Heart right ventricle (tissue), 16 donors: Measurements from ENCODE around the gene CDADC1. TPM values are rescaled to one million over a fixed set of nuclear protein-coding genes. Genes with fewer than 3 reads are reported as not detected.

Source experiments
- ATAC-seq, 8 donors: fragments of 200-7000 bp; cut with Tn5 transposase; one replicate each; pipeline ENCODE4 v1.9.1; 2020; ENCODE audit warnings: mild to moderate bottlenecking in 8 of 8, moderate library complexity in 8 of 8, moderate number of reproducible peaks in 1 of 8
- DNase-seq, 2 donors: peaks; one replicate each; pipeline ENCODE4 v3.0.0-alpha.2; 2020
- H3K27ac ChIP-seq, 10 donors: fragments of 200-600 bp; sonication (generic) in 2 of 10; one replicate each; pipeline versions ENCODE4 v1.5.0 to v1.8.0; 2020 to 2022; ENCODE audit warnings: mild to moderate bottlenecking in 3 of 10
- H3K27me3 ChIP-seq, 7 donors: fragments of 200-600 bp; one replicate each; pipeline ENCODE4 v1.8.0; 2021 to 2022; ENCODE audit warnings: mild to moderate bottlenecking in 2 of 7
- H3K36me3 ChIP-seq, 9 donors: fragments of 200-600 bp; sonication (generic) in 1 of 9; one replicate each; pipeline versions ENCODE4 v1.5.0 to v1.8.0; 2020 to 2022; ENCODE audit warnings: mild to moderate bottlenecking in 2 of 9
- H3K4me1 ChIP-seq, 9 donors: fragments of 200-600 bp; sonication (generic) in 1 of 9; one replicate each; pipeline versions ENCODE4 v1.5.0 to v1.8.0; 2020 to 2022; ENCODE audit warnings: mild to moderate bottlenecking in 4 of 9
- H3K4me3 ChIP-seq, 10 donors: fragments of 200-600 bp; sonication (generic) in 2 of 10; one replicate each; pipeline versions ENCODE4 v1.5.0 to v1.8.0; 2020 to 2022; ENCODE audit warnings: mild to moderate bottlenecking in 7 of 10, moderate library complexity in 2 of 10
- H3K9me3 ChIP-seq, 11 donors: fragments of 200-600 bp in 10 of 11; sonication (generic) in 2 of 11; one replicate each; pipeline versions ENCODE4 v1.5.0 to v1.8.0; 2013 to 2022; ENCODE audit warnings: mild to moderate bottlenecking in 2 of 11, control low read depth in 1 of 11, moderate library complexity in 1 of 11
- WGBS, 2 donors: extraction: QIAGEN DNeasy Blood & Tissue Kit; methylation state at CpG; one replicate each; pipeline ENCODE4 v1.1.7; 2013; ENCODE audit warnings: inconsistent platforms in 1 of 2; 5-methylcytosine and 5-hydroxymethylcytosine counted together
- intact Hi-C, 10 donors: fragments of 100-400 bp; cut with DNase I; formaldehyde crosslinking; loops; one replicate each; pipeline versions ENCODE4 v1.11.1 to v1.14.2; 2022
- polyA plus RNA-seq, 2 donors: library from polyadenylated mRNA; stranded (reverse); fragments of 200-250 nt; gene quantifications; one replicate each; pipeline ENCODE4 v1.2.3, GENCODE V29; 2013
- total RNA-seq, 10 donors: library from RNA; stranded (reverse); fragmentation: NEBNext Ultra II Directional in 3 of 10; extraction: Animal tissue kit (Norgen Biotek cat#: 25700) in 3 of 10; gene quantifications; one replicate each; pipeline versions ENCODE4 v1.2.1 to v1.2.4, GENCODE V29; 2021 to 2023
- TF ChIP-seq, protein P1 (sequence below), 9 donors: fragments of 200-600 bp; sonication (generic) in 2 of 9; IDR thresholded peaks; one replicate each; pipeline versions ENCODE4 v1.5.0 to v1.8.0; 2021 to 2022; ENCODE audit warnings: antibody characterized with exemption in 9 of 9, mild to moderate bottlenecking in 5 of 9, moderate library complexity in 1 of 9
- donor health status: Arrhythmogenic right ventricular cardiomyopathy.
- donor health status: ischemic (EF 13 %, LVEDD 7.1; RV severe dilation, severe dysfunction).
- donor health status: healthy with polysubstance abuse.
- donor health status: DM: no; HTN: yes; CAD: no.
- donor health status: DM: no; HTN: no; CAD: no.
- donor health status: ischemic (EF 25% LVEDD 6.9; RV normal size, moderate dysfunction).
- donor health status: ischemic (EF 25% LVEDD 5.7; RV mildly dilated, moderate dysfunction).
- donor health status: healthy.
- donor health status: DM: yes; HTN: yes; CAD: no.
- donor health status: Ischemic cardiomyopathy.
- donor health status: ischemic (EF 35%, LVEDD 5.7; RV mildly dilated, moderate dysfunction).
- donor health status: nonischemic (EF 11% LVEDD 7.7; RV severe dilation, severe dysfunction).
- donor health status: DM: yes; HTN: yes; CAD: no.
- donor health status: PGD.
- donor health status: ischemic (EF 29% LVEDD 5.4; RV normal size, mild dysfunction).
- donor health status: nonischemic (EF 23%, LVEDD 6.1; RV moderate dilation, normal function).

The CDADC1 gene
- total and polyA plus RNA-seq, 12 donors: 4.9 to 12.7 (median 8.9) TPM

DNA sequence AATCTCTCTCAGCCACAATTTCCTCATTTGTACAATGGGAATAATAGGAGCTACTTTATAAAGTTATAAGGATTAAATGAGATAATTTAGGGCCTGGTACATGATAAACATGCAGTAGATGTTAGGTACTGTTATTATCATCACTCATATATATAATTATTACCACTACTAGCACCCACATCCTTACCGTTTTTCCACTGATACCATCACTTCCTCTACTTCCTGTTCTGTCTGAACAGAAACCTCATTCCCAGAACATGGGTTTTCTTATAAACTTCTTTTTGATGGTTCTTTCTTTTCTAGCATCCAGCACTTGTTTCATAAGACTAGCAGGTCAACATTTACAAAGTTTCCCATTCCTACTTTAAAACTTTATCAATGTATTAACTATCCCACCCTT lies 6.3 kb downstream of the CDADC1 start:
- intact Hi-C loops: no loop called here
- no peak overlapping the region for H3K27ac ChIP-seq
- H3K9me3 ChIP-seq: no peaks in the 10 kb centered on the region
- DNase-seq (no peak), ATAC-seq (no peak)
- TF ChIP-seq, protein P1, sequence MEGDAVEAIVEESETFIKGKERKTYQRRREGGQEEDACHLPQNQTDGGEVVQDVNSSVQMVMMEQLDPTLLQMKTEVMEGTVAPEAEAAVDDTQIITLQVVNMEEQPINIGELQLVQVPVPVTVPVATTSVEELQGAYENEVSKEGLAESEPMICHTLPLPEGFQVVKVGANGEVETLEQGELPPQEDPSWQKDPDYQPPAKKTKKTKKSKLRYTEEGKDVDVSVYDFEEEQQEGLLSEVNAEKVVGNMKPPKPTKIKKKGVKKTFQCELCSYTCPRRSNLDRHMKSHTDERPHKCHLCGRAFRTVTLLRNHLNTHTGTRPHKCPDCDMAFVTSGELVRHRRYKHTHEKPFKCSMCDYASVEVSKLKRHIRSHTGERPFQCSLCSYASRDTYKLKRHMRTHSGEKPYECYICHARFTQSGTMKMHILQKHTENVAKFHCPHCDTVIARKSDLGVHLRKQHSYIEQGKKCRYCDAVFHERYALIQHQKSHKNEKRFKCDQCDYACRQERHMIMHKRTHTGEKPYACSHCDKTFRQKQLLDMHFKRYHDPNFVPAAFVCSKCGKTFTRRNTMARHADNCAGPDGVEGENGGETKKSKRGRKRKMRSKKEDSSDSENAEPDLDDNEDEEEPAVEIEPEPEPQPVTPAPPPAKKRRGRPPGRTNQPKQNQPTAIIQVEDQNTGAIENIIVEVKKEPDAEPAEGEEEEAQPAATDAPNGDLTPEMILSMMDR (IDR thresholded peaks at IDR 0.05): no peak
- no peak overlapping the region for H3K4me3 ChIP-seq
- WGBS, 2 donors: 42 to 53% methylated on average over 1 of the region's 1 CpG
- H3K36me3 ChIP-seq: peaks cover 0 to 92% (median 8%) of the 10 kb centered on the region in 9 donors
- no peaks in the 10 kb centered on the region for H3K27me3 ChIP-seq
- H3K4me1 ChIP-seq: peaks cover 0 to 38% (median 6%) of the 10 kb centered on the region in 9 donors

DNA sequence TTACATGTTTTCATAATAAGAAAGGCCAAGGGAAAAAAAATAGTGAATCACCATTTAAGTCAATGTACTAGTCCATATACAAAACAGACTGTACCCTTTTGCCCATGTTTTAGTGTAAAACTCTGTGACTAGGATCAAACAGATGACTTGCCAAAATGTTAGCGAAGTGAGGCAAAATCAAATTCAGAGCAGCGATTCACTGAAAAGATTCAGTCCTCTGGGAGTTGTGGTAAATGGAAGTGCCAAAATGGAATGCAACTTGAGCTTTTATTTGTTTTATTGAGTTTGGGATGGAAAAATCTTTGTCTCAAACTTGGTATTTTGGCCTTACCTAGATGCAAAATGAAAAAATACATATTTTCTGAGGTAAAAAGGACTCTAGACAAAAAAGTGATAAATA lies 9.1 kb downstream of the CDADC1 start:
- WGBS, 2 donors: 77 to 86% methylated on average over 2 of the region's 2 CpGs
- intact Hi-C loops: no loop called here
- no peaks in the 10 kb centered on the region for H3K27me3 ChIP-seq
- DNase-seq (no peak), ATAC-seq (no peak)
- H3K4me1 ChIP-seq: peaks cover 0 to 24% (median 0%) of the 10 kb centered on the region in 9 donors
- H3K4me3 ChIP-seq: no peak overlapping the region
- H3K36me3 ChIP-seq: peaks cover 0 to 99% (median 30%) of the 10 kb centered on the region in 9 donors
- peak overlapping the region in 1 of 10 donors; percentile 6 for H3K27ac ChIP-seq
- TF ChIP-seq, protein P1 (IDR thresholded peaks at IDR 0.05): no peak
- no peaks in the 10 kb centered on the region for H3K9me3 ChIP-seq

DNA sequence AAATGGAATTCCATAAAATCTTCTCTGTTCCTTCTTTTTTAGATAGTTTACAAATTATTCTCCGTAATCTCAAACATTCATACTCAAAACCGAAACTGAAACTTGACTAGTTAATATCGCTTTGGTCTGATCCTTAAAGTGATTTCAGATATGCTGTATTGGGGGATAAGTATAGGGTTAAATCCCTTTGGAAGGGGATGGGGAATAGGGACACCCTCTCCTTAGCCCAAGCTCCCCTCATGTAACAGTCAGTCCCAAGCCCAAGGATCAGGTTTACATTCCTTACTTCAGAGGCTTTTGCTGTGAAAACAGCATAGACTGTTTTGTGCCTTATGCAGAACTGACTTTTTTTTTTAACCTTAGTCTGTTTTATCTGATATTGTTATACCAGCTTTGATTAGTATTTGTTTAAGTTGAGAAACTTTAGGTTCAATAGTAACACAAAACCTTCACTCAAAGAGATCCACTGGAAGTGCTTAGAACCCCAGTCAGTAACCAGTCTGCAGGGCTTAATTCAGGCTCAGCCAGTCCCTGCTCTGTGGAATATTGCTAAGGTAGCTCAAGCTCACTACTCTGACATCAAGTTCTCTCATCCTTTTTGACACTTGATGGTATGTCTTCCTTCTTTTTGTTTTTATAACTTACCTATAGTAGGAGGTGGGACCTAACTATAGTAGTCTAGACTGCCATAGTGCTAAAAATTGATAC lies 10.5 kb downstream of the CDADC1 start:
- DNase-seq (no peak), ATAC-seq (no peak)
- H3K27ac ChIP-seq: peak overlapping the region in 3 of 10 donors; percentile 6 to 61 (median 14)
- H3K9me3 ChIP-seq: no peaks in the 10 kb centered on the region
- intact Hi-C loops: no loop called here
- TF ChIP-seq, protein P1 (IDR thresholded peaks at IDR 0.05): no peak
- peaks cover 0 to 100% (median 33%) of the 10 kb centered on the region in 9 donors for H3K36me3 ChIP-seq
- 72 to 81% methylated on average over 3 of the region's 3 CpGs for WGBS, 2 donors
- no peaks in the 10 kb centered on the region for H3K27me3 ChIP-seq
- H3K4me1 ChIP-seq: peaks cover 0 to 13% (median 0%) of the 10 kb centered on the region in 9 donors
- H3K4me3 ChIP-seq: peak overlapping the region in 6 of 10 donors; percentile 14 to 35 (median 21)

DNA sequence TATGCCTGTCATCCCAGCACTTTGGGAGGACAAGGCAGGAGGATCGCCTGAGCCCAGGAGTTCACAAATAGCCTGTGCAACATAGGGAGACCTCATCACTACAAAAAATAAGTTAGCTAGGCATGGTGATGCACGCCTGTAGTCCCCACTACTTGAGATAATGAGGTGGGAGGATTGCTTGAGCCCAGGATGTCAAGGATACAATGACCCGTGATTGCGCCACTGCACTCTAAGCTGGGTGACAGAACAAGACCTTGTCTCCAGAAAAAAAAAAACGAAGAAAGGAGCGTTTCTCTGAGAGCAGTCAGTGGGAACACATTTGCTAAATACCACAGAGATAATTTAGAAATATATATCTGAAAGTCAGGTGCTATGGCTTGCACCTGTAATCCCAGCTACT lies 11.9 kb downstream of the CDADC1 start:
- DNase-seq (no peak), ATAC-seq (no peak)
- 89% methylated on average over 6 of the region's 6 CpGs for WGBS, 2 donors
- Histone ChIP-seq H3K9me3 (no peaks in the 10 kb centered on the region), H3K4me1 (peaks cover 0 to 5% (median 0%) of the 10 kb centered on the region in 9 donors), H3K36me3 (peaks cover 0 to 96% (median 33%) of the 10 kb centered on the region in 9 donors), H3K27me3 (no peaks in the 10 kb centered on the region), H3K4me3 (no peak overlapping the region), H3K27ac (no peak overlapping the region)
- intact Hi-C loops: no loop called here
- TF ChIP-seq, protein P1 (IDR thresholded peaks at IDR 0.05): no peak
